Mammary epithelial cell (primary cell): ENCODE data around the gene PAPPA2.

Experiments
- CTCF ChIP-seq, 2 donors: IDR thresholded peaks in 1 of 2; conservative IDR thresholded peaks in 1 of 2; 2 replicates each; pipeline ENCODE4 v1.5.1; 2011 to 2012; ENCODE audit warnings: inconsistent platforms in 2 of 2, low read length in 2 of 2, mild to moderate bottlenecking in 2 of 2, control low read depth in 1 of 2, low read depth in 1 of 2; ENCODE audit not compliant: insufficient read depth in 1 of 2; ENCODE audit errors: extremely low read depth in 1 of 2
- EZH2 ChIP-seq: IDR thresholded peaks from 2 replicates; pipeline ENCODE4 v1.6.1; 2012; ENCODE audit warnings: low read length, inconsistent platforms, borderline replicate concordance

GRCh38 chr1:176456795-176457194 is 6.2 kb upstream of the PAPPA2 start:
- no peak for TF ChIP-seq EZH2
- no peak for TF ChIP-seq CTCF (conservative IDR thresholded peaks at IDR 0.05 in 1 of 2, IDR thresholded peaks at IDR 0.05 in 1 of 2; ENCODE audit: extremely low read depth in 1 of 2, insufficient read depth in 1 of 2, low read depth in 1 of 2, low read length in 2 of 2)
